ENCODE measurements around the gene MRPS18A. TPM values are rescaled to one million over a fixed set of nuclear protein-coding genes. Genes with fewer than 3 reads are reported as not detected.

MRPS18A gene
- total RNA-seq, 1 donor from 2014 or later: 38.6 TPM

DNA sequence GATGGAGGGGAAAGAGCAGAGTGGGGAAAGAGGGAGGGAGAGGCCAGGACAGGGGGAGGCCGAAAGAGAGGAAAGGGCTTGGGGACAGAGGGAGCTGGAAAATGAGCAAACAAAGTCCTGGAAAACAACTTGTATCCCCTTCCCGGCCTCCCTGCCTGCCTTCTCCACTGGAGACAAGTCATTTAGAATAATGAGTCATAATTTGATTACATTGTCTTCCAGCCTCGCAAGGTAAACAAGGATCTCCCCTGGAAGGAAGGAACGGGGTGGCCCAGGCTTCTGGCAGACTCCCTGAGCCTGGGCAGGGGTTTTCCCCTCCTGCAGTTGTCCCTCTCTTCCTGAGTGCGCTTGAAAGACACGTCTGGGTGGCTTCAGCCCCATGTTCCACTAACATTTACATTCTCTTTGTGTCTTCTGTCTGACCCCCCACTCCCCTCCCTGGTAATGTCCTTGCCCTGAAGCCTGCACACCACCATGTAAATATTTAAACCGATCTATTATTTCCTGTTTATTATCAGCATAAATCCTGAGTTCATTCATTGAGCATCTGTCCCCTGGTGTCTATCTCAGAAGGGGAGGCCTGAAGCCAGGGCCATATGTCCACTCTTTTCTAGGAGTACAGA, 12.1 kb upstream of the MRPS18A start:
- intact Hi-C loops (cut with micrococcal nuclease): no loop called here

DNA sequence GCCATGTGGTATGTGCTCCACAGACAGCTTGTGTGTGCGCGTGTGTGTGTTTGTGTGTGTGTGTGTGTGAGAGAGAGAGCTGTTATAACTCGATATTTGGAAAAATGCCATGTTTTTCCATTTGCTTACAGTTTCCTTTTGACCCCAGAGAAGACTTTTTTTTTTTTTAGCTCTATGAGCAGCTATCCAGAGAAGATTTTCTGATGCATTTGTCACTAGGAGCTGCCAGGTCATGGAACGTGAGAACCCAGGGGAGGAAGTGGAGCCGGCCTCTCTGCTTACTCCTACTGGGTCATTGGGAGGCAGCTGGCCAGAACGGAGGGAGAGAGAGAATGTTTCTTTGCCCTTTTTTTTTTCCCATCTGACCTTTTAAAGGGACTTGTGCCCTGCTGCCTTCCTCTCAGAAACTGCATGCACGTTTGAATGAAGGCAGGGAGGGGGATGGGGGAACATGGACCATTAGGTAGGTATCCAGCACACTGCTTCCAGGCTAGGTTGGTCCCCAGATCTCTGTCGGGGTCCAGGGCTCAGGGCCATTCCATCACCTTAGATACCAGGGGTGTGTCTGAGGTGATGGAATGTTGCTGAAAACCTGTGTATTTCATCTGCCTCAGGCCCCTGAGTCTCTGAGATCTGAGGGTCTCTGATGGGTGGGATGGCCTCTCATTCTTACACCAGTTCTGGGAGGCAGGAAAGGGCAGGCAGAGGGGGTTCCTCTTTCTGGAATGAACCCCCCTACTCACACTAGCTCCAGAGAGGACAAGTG, 11.2 kb upstream of the MRPS18A start:
- intact Hi-C loops (cut with micrococcal nuclease): no loop called here

DNA sequence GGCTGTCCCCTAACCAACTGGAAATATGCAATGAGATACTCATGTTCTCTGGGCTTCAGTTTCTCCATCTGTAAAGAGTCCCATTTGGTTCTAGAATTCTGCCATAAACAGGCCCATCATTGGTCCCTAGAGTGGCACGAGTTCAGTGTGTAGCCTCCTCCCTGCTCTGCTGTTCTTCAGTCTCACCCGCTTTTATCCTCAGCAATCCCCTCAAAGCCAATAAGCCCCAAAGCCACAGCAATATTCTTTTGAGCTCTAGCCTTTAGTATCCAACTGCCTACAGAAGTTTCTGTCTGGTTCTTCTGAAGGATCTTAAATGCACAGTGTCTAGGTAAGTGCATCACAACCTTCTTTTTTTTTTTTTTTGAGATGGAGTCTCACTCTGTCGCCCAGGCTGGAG, 9.8 kb upstream of the MRPS18A start:
- intact Hi-C loops (cut with micrococcal nuclease): no loop called here

DNA sequence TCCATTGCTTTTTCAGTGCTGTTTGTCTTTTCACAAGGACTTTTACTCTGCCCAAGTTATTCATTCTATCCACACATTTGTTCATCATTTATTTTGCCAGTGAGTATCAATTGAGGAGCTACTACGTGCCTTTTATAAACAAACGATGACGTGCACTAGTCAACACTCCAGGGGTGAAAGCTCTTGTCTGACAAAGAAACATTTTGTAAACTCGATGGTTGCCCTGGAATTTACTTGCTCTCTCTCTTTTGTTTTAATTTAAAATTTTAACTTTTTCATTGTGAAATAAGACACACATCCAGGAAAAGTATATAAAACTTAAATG, 8.3 kb upstream of the MRPS18A start:
- intact Hi-C loops (cut with micrococcal nuclease): no loop called here

DNA sequence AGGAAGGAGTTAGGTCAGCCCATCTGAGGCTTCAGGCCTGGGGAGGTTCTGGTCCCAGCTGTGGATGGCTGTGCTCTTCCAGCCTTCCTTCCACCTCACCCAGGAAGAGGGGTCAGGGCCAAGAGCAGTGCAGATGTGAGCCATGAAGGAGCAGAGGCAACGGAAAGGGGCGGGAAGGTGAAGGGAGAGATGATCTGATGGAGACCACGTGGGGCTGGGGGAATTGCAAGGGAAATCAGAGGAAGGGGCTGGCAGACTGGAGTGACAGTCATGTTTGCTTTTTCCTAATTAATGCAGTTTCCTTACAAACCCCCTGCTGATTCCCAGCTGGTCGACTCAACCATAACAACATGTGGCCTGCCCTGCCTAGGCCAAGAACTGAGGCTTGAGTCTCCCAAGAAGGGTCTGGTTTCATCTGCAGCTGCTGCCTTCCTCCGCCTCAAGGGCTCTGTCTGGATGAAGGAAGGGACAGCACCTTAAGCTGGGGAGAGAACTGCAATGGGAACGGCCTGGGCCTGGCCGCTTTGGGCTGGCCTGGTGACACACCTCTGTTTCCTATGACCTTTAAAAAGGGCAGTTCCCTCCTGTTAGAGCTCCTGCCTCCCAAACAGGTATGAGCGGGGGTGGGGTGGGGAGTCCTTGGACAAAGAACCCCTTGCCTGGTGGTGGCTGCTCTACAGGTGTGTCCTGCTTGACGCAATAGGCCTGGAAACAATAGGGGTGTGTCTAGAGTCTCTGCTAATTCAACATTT, 7.8 kb upstream of the MRPS18A start:
- intact Hi-C loops (cut with micrococcal nuclease): no loop called here

DNA sequence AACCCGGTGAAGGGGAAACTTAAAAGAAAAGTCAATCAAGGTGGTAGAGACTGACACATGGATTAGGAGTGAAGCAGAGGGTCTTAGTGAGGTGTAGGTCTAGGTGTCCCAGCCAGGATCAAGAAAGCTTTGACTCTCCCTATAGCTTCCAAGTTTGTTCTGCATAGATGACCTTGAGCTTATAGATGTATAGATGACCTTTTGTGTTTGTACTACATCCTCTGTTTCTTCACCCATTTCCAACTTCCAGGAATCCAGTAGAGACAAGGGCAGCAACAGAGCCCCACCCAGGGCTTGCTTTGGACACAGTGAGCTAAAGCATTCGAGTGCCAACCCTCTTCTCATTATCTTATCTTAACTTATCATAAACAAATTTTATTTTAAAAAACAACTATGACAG, 1.8 kb upstream of the MRPS18A start:
- intact Hi-C loops (cut with micrococcal nuclease): no loop called here

DNA sequence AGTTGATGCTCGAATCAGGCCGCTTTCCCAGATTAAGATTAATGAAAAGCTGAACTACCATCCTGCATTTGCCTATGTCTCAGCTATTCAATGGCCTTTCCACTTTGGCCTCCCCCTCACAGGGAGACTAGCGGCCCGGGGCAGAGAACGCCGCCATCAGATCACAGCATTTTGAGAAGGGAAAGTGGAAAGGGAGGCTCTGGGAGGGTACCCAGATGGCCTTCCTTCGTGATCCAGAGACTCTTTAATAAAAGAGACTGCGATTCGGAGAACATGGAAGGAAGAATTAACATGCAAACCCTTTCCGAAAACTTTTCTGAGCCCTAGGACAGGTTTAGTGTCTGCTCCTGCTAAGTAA, 533 bp downstream of the MRPS18A start:
- intact Hi-C loops (cut with micrococcal nuclease): no loop called here

DNA sequence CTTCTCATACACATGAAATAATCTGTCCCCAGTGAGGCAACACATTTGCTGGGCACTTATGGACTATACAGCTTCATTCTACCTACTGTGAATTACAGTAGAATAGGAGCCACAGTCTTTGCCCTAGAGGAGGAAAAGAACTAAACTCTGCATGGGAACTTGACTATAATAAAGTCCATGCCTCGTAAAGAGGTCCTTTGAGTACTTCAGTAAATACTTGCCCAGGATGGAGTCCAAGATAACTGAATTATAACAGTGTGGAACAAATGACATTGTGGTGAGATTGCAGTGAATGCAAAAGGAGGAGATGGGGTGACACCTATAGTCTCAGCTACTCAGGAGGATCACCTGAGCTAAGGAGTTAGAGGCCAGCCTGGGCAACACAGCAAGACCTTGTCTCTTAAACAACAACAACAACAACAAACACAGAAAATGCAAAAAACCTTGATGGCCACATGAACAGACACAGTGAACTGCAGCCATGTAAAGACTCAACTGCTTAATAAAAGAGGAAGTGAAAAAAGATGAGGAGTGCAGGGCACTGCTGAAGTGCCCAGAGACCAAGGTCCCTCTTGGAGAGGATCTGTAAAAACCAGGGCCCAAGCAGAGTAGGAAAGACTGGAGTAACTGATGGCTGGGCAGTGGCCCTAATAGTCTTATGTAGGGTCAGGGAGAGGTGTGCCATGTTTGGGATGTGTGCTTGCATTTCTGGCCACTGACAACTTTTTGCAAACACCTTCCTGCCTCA, 3.7 kb downstream of the MRPS18A start:
- intact Hi-C loops (cut with micrococcal nuclease): no loop called here

DNA sequence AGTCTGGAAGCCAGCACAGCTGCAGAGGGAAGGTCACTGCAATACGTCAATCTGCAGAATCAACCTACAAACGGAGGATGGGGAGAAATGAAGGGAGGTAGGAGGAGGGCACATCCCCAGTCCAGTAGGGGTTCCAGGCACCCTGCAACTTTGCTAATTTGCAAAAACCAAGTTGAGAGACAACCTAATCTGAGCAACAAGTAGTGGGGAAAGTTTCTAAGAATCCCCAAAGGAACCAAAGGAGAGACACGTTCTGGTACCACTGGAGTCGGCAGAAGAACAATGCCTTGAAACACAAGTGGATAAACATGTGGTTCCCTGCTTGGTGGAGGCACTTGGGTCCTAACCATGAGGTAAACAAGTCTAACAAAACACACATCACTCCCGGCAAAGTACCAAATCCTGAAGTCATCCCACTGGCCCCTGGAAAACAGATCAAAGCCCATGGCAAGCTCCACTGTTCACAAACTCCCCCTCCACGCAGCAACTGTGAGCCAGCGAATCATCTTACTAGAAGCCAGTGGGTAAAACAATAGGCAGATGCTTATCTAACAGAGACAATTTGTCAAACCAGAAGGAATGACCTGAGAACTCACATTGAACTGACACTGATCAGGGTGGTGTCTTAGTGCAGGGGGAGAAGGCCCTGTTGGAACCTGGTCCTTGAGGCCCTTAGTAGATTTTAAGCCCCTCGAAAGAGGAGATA, 4.7 kb downstream of the MRPS18A start:
- intact Hi-C loops (cut with micrococcal nuclease): no loop called here

DNA sequence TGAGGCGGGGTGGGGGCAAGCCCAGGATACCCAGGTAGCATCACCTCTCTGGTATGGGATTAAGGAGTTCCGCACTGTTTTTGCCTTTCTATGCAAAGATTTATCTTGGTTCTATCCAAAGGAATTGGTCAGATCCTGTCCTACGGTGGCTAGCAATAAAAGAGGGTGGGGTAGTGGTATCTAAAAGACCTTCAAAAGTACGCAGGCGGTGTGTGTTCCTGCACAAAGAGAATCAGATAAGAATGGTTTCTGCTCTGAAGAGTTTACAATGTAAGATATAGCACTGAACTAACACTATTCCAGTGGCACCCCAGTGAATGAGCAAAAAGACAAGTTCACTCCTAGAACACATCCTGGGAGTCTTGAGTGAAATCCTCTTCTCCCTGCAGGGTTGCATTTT, 6.3 kb downstream of the MRPS18A start:
- intact Hi-C loops (cut with micrococcal nuclease): no loop called here

DNA sequence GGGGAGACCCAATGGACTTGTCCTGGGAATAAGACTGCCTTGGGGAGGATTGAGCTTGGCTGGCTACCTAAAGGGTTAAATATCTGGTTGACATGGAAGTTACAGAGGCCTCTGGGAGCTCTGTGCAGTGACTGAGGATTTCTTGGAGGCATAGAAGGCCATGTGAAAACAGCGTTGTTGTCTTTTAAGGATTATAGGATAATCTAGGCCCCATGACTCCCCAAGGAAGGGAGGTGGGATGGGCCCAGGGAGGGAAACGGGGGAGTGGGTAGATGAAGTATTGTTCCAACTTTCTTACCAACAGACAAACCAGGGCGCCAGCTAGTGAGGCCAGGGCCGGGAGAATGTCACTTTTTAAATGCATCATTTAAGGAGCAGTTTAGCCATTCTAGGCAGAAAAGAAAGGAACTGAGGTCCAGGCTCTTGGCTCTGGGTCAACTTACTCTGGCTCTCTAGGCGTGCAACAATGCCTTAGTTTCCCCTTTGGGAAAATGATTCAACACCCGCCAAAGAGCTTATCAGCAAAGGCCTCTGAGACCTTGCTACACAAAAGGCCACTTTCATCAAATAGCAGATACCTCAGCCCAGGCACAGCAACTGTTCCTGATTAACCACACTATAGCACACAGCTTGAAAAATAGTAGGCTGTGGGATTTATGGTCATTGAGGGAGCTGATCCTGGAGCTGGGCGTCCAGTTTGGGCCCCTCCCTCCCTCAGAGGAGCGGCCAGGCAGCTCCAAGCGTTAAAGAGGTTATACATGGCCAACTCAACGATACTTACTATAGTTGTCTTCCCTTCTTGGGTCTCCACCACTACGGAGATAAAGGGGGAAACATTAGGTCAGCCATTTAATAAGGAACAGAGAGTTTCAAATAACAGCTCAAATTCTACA, 7.0 kb downstream of the MRPS18A start:
- intact Hi-C loops (cut with micrococcal nuclease): no loop called here

DNA sequence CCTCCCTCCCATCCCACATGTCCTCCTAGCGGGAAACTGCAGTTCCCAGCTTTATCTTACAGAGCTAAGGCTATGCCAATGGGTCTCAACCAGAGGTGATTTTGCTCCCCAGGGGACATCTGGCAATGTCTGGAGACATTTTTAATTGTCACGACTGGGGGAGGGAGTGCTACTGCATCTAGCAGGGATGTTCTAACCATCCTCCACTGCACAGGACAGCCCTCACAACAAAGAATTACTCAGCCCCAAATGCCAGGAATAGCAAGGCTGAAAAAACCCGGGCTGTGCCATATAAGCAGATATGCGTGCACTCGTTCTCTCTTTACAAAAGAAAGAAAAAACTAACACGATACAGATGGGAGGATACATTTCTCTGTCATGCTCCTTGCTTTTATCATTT, 8.5 kb downstream of the MRPS18A start:
- intact Hi-C loops (cut with micrococcal nuclease): no loop called here

DNA sequence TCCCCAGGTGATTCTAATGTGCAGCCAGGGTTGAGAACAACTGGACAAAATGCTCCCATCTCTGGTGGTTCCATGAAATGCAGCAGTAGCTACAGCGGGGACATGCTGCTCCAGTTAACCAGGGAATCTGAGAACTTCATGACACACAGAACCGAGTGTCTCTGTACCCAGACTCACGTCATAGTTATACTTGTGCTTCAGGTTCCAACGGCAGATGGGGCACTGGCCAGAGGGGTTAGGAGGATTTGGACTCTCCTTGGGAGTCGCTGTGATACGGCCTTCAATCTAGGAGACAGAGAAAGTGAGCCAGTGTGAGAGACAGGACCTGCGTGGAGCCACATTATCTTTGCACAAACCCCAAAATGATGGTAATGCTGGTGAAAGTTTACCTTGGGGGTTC, 9.2 kb downstream of the MRPS18A start:
- intact Hi-C loops (cut with micrococcal nuclease): no loop called here

DNA sequence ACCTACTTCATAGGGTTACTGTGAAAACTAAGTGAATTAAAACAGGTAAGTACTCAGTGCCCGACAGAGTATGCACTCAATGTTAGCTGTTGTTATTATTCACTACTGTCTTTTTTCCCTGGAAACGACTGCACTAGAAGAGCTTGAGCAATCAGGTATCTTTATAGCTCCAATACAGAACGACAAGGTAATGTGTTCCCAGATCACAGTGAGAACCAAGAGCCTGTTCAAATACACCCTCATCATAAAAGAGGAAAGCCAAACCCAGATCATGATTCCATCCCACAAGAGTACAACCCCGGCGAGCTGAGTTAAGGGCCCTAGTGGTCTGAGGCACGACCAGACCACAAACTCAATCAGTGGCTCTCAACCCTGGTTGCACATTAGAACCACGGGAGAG, 9.8 kb downstream of the MRPS18A start:
- intact Hi-C loops (cut with micrococcal nuclease): no loop called here

DNA sequence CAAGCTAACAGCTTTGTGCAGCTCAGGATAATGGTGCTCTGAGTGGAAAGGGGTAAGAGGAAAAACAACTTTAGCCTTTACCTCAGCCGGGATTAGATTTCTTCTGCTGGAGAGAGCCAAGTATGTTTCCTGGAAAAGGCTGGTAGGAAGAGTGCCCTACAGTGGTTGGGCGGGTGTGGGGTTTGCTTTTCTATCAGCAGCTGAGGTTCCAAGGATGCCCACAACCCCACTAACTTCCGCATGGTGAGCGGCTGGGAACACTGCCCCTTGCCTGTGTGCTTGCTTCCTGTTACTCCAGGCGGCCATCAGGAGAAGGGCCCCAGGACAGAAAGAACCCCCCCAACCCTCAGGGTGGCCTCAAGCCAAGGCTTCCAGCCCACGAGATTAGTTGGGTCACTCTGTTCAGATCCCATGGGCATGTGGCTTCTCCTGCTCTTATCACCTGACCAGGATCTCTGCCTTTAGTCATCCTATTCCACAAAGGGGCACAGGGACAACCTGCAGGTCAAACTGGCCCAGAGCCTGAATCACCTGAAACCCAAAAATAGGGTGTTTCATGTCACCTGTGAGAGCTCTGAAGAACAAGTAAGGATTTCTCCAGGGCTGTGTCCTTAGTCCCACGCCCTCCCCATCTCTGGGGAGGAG, 10.5 kb downstream of the MRPS18A start:
- intact Hi-C loops (cut with micrococcal nuclease): no loop called here

DNA sequence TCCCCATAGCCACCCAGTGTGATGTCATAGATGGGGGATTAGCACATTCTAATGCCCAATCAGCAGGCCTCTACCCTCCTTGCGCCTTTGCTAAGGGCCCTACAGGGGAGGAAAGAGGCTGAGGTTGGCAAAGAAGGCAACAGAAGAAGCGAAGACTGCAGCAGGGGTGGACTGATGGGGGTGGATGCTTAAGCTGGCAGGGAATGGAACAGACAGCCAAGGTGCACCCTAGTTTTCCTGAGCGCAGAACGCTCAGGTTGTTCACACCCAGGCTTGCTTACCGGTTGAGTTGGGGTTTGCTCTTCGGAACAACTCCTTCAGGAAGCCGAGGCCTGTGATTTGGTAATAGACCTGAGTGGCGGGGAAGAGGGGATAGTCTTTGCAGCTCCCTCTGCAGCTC, 12.7 kb downstream of the MRPS18A start:
- intact Hi-C loops (cut with micrococcal nuclease): no loop called here

DNA sequence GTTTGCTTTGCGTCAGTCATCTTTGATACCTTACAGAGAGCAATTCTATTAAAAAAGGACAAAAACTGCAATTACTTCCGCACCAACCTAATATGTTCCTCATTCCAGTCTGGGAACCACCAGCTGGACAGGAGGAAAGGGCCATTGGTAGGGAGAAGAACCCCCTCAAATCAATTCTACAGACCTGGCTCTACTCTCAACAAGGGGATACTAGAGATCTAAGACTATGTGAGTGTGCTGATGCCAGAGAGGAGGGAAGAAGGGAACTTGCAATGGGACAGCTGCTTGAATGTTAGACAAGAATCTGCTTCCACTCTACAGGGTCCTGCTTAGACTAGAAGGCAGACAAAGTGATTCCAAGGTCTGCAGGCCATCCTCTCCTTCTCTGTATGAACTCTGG, 13.3 kb downstream of the MRPS18A start:
- intact Hi-C loops (cut with micrococcal nuclease): no loop called here

DNA sequence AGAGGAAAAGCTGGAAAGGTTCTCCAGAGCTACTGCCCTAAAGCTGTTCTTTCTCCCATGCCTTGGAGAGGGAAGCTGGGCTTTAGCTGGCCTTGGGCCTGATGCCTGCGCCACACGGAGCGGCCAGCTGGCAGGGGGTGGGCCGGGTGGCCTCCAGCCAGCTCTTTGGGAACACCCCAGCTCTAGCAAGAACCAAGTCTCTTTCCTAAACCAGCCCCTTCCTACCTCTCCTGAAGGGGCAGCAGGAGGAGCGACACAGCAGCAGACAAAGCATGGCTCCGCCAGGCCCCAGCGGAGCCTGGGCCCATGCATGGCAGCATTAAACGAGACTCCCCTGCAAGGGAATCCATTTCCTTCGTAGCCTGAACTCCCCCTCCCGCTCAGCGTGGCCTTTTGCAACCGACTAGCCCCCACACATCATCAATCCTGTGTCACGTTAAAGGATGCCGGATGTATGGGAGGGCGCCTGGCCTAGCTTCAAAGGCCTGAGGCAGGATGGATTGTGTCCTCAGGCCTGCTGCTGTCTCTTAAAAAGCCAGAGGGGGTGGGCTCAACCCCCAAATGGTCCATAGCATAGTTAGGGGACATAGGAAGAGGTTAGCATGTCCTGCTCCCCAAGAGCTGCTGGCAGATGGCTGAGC, 14.0 kb downstream of the MRPS18A start:
- intact Hi-C loops (cut with micrococcal nuclease): no loop called here
